G401 (cell line): ENCODE measurements around the gene SAFB2. TPM values are rescaled to one million over a fixed set of nuclear protein-coding genes. Genes with fewer than 3 reads are reported as not detected.

Experiments
- DNase-seq: peaks from one replicate; pipeline ENCODE4 v3.0.0-alpha.2; 2015; ENCODE audit warnings: low spot score
- in situ Hi-C: cut with HindIII; loops from 2 replicates; pipeline ENCODE4 v1.10.0; 2016; ENCODE audit warnings: low sequenced_read_pairs, mixed read lengths
- total RNA-seq: library from RNA; depleted of rRNA; stranded (reverse); fragments of >200 nt; shearing (Covaris generic); gene quantifications from 2 replicates; pipeline ENCODE4 v1.2.3, GENCODE V29; 2014

The SAFB2 gene
- total RNA-seq, 1 experiment from 2014 or later = 6.0 TPM

DNA sequence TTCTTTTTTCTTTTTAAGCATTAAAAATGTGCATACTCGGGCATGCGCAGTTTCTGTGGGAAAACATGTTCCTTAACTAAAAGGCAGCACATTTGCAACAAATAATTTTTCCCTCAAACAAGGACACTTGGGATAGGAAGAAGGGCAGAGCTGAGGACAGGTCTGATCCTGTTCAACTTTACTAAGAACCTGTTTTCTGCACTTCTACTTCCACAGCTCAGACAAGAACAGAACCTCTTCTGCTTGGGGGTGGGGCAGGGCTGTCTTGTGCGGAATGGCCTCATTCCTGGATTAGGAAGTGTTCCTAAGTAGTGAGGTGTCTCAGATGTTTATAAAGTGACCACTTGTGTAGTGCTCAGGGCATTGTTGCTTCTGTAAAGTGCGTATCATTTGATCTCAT is 18.6 kb upstream of the SAFB2 start:
- in situ Hi-C loops = no loop called here
- no peak for DNase-seq

DNA sequence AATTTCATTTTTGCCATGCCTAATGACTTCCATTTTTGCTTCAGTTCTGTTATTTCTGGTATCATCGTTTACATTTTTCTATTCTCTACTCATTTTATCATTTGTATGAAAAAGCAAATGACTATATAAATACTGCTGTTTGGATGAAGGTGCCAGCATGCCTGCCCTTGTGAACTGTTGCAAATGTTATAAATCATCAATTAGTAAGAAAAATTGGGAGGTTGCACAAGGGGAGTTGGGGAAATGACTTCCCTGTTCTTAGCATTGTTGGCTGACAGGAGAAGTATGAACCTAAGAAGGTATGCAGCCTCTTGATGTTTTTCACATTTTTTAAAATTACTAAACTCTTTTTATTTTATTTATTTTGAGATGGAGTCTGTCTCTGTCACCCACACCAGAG is 15.4 kb upstream of the SAFB2 start:
- no peak for DNase-seq
- in situ Hi-C loops = no loop called here

- peak; percentile 12 for DNase-seq
- in situ Hi-C loops = no loop called here
Measured at GRCh38 chr19:5635427-5635826, 12.9 kb upstream of the SAFB2 start.

- in situ Hi-C loops = no loop called here
Measured at GRCh38 chr19:5632657-5633056, 10.1 kb upstream of the SAFB2 start.

GRCh38 chr19:5632241-5632612 is 9.7 kb upstream of the SAFB2 start:
- in situ Hi-C loops = no loop called here

More at GRCh38 chr19:5632657-5633056, 10.1 kb upstream of the SAFB2 start:
- no peak for DNase-seq

GRCh38 chr19:5631567-5632240 is 9.1 kb upstream of the SAFB2 start:
- in situ Hi-C loops = no loop called here
- DNase-seq = no peak

More at GRCh38 chr19:5632241-5632612, 9.7 kb upstream of the SAFB2 start:
- DNase-seq = no peak

DNA sequence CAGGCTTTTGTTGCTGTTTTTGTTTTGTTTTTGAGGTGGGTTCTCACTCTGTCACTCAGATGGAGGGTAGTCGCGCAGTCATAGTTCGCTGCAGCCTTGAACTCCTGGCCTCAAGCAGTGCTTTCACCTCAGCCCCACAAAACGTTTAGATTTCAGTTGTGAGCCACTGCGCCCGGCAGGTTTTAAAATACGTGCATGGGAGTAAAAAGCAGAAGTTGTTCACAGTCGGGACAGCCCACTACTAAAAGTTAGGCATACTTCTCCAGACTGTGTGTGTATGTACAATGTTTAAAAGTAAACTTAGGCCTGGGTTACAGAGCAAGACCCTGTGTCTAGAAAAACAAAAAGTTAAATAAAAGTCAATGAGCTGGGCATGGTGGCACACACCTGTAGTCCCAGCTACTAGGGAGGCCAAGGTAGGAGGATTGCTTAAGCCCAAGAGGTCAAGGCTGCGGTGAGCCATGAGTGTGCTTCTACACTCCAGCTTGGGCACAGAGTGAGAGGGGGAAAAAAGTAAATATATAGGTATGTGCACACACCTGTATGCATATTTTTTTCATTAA is 6.4 kb upstream of the SAFB2 start:
- no peak for DNase-seq
- in situ Hi-C loops = no loop called here

- in situ Hi-C loops = no loop called here
- DNase-seq = no peak
Measured at GRCh38 chr19:5628461-5628860, 5.9 kb upstream of the SAFB2 start.

DNA sequence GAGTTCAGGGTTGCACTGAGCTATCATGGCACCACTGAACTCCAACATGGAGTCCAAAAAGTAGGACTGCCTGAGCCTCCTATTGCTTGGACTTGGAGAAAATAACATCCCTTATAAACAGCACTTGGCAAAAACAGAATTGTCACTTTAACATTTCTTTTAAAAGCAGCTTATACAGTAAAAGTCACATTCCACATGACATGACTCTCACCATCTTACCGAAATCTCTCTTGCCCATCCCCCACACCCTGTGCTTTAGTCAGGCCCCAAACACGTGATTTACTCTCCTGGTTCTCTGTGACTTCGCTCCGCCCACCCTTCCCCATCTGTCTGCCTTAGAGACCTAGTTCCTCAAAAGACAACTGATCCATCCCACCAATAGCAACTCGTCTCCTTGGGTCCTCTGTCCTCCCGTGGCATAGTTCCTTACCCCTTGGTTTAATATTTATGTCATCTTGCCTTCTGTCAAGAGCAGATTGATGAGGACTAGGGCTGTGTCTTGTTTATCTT is 4.9 kb upstream of the SAFB2 start:
- in situ Hi-C loops = no loop called here
- DNase-seq = peak; percentile 46

GRCh38 chr19:5625641-5626040 is 3.1 kb upstream of the SAFB2 start:
- no peak for DNase-seq
- in situ Hi-C loops = no loop called here

GRCh38 chr19:5624741-5625278 is 2.2 kb upstream of the SAFB2 start:
- in situ Hi-C loops = no loop called here
- DNase-seq = no peak

DNA sequence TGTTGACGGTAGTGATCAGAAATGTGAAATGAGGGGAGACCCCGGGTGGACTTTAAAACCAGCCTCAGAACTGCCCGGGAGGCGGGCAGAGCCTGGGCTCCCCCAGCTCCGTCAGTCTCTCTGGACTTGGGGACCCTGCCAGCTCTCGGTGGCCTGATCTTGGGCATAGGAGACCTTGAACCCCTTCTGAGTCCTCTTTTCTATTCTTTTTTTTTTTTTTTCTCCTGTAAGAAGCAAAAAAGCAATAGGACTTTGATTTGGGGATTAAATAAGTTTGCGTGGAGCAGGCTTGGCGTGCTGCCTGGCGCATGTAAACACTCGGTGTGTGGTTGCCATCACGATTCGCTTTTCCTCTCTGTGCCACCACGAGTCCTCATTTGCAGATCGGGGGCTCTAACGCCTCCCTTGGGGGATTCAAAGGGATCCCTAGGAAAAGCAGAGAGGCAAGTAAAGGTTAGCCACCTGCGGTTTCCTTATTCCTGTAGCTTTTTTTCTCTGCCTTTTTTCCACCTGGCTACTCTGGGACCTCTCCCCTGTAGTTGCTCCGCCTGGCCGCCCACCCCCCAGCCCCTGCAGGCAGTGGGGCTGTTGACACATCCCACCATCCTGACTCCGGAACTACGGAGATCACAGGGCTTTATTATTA is 1.6 kb upstream of the SAFB2 start:
- in situ Hi-C loops = no loop called here
- DNase-seq = peak; percentile 44

DNA sequence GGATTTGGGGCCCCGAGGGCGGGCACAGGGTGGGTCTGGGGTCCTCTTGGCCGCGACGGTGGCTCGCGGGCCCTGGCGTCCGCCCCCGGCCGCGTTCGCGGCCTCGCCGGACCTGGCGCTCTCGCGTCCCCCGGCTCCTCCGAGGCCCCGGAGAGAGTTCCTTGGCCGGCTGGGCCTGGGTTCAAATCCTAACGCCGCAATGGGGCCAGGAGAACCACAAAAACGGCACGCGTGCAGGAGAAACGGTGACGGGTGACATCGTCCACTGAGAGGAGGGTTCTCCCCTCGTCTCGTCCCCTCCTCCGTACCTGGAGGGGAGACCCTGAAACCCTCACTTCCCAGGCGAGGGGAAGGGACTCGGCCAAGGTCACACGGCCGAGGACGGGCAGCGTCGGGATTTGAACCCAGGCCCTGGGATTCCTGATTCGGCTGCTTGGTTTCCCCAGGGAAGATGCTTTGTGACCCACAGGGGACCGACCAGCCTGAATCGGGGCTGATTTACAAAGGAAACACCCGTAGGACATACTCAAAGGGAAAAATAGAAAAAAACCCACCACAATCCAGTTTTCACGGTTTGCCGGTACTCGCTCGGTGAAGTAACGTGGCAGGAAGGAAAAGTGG is 931 bp upstream of the SAFB2 start:
- no peak for DNase-seq
- in situ Hi-C loops = no loop called here

DNA sequence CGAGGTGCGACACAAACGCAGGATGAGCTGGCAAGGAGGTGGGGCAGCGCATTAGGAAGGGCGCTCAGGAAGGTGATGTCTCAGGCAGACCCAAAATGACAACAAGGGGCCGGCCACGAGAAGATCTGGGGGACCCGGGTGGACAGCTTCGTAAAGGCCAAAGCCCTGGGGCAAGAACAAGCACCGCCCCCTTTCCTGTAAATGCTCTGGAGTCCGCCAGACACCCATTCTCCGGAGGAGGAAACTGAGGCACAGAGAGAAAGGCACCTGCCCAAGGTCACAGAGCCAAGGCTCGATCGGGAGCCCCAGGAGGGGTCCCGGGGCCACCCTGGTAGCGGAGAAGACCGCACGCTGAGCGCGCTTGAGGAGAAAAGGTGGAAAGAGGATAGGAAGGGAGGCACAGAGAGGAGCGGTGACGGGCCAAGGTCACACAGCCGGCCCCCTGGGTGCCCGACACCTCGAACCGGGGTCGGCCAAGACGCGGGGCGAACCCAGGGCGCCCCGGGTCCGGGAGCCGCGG is 571 bp downstream of the SAFB2 start:
- in situ Hi-C loops = no loop called here
- peak; percentile 8 for DNase-seq

DNA sequence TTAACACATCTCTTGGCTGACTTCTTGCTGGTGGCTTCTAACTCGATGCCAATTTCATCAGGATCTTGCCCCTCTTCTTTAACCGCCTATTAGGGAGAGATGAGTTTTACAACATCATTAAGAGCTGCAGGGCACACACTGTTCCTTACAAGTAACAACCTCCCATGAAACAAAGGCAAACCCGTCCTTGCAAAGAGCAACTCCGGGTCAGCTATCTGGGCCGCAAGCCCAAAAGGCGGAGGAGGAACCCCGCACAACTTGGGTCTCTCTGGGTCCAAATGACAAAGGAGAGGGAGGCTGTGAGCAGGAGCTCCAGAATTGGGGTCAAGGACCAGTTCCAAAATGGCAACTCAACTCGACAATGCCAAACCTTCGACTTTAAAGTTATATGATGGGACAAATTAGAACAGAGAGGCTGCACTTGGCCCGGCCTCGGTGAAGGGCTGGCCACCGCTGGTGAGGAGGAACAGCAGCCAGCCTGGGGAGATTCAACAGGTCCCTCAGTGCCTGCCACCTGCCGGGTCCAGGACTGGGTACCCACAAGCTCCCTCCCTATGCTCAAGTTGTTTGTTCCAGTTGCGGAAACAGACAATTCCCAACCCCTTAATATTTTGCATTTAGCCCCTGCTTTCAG is 1.1 kb downstream of the SAFB2 start:
- DNase-seq = peak; percentile 20
- in situ Hi-C loops = no loop called here

- in situ Hi-C loops = no loop called here
Measured at GRCh38 chr19:5619946-5620345, 2.6 kb downstream of the SAFB2 start.

DNA sequence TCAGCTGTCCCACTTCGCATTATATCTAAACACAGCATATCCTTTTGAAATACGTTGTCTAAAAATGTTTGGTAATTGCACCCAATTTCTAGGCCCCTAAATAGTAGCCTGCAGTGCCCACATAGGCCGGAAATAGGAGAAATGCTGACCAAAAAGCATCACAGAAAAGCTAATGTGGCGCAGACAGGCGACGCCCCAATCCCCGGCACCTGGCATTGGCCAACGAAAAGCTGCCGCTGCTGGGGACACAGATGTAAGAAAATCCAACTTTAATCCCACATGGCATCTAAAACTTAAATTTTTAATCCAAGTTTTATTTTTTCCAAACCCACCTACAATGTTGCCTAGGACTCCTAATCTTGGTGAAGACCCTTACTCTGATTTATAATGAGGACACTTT is 4.0 kb downstream of the SAFB2 start:
- no peak for DNase-seq
- in situ Hi-C loops = no loop called here

More at GRCh38 chr19:5619946-5620345, 2.6 kb downstream of the SAFB2 start:
- DNase-seq = no peak

DNA sequence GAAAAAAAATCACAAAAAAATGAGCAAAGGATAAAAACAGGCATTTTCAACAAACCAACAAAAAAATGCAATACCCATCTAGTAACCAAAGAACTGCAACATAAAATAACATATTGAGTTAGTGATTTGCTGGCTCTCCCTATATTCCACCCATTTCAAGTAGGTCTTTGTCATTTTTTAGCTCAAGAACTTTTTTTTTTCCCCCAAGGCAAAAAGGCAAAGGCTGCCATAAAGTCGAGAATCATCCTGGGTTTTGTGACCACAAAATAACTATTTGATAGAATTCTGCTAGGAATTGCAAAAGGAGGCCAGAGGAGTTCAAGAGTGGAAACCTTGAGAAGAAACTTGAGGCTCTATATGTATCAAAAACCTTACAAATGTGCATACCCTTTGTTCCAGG is 5.5 kb downstream of the SAFB2 start:
- in situ Hi-C loops = no loop called here
- DNase-seq = no peak

GRCh38 chr19:5615756-5616327 is 6.7 kb downstream of the SAFB2 start:
- DNase-seq = no peak
- in situ Hi-C loops = no loop called here
